ENCODE results near the gene SLC6A3. TPM values are rescaled to one million over a fixed set of nuclear protein-coding genes. Genes with fewer than 3 reads are reported as not detected.

The SLC6A3 gene
- total and polyA plus RNA-seq, 9 of the 15 experiments (the other 6 are each of a cell fraction or from before 2014, with no cell fraction given) = not detected

- no peak for TF ChIP-seq ZNF318 (IDR thresholded peaks at IDR 0.05; ENCODE audit: borderline replicate concordance in 1 of 2, low read depth in 1 of 2)
- TF ChIP-seq CEBPG (CRISPR knock-in tag; IDR thresholded peaks at IDR 0.05) = no peak
- TF ChIP-seq CEBPG (tag; conservative IDR thresholded peaks at IDR 0.05 in 1 of 2, IDR thresholded peaks at IDR 0.05 in 1 of 2) = no peak
- TF ChIP-seq KAT2B (IDR thresholded peaks at IDR 0.05; ENCODE audit: low read depth, low read length) = no peak
- TF ChIP-seq RREB1 (CRISPR knock-in tag; IDR thresholded peaks at IDR 0.05) = no peak
- TF ChIP-seq CTCF (IDR thresholded peaks at IDR 0.05 in 2 of 3, conservative IDR thresholded peaks at IDR 0.05 in 1 of 3; ENCODE audit: insufficient read depth in 2 of 3, low read depth in 1 of 3, low read length in 3 of 3) = no peak
These were observed 29.1 kb upstream of the SLC6A3 start (continued) for GRCh38 chr5:1474183-1474839.
